ENCODE measurements around the gene A2ML1.
"Not testable (repeated sequence)": the region's sequence is repeated elsewhere in the genome, so short reads cannot be mapped to it uniquely, and the experiment has no call there.

The A2ML1 gene

DNA sequence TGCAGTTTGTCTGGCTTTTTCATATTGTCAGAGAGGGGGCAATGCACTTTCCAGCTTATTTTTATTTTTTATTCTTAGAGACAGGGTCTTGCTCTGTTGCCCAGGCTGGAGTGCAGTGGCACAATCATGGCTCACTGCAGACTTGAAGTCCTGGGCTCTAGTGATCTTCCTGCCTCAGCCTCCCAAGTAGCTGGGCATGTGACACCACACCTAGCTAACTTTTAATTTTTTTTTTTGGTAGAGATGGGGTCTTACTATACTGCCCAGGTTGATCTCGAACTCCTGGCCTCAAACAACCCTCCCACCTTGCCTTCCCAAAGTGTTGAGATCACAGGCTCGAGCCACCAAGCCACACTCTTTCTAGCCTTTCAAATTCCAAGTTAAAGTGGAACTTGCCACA is 3.9 kb upstream of the A2ML1 start:
- no peak for DNase-seq

DNA sequence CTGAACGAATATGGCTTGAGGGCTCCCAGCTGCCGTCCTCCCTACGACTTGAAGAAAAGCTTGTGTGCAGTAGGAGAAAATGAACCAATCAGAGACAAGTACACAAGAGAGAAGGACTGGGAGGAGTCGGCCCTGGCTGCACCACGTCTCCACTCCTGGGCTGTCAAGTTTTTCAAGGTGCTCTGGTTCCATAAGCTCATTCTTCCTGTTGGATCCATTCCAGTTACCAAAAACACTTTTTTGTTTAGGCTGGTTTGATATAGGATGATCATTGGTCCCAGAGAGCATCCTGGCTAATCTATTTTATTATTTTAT is 2.8 kb upstream of the A2ML1 start:
- DNase-seq, result no peak

DNA sequence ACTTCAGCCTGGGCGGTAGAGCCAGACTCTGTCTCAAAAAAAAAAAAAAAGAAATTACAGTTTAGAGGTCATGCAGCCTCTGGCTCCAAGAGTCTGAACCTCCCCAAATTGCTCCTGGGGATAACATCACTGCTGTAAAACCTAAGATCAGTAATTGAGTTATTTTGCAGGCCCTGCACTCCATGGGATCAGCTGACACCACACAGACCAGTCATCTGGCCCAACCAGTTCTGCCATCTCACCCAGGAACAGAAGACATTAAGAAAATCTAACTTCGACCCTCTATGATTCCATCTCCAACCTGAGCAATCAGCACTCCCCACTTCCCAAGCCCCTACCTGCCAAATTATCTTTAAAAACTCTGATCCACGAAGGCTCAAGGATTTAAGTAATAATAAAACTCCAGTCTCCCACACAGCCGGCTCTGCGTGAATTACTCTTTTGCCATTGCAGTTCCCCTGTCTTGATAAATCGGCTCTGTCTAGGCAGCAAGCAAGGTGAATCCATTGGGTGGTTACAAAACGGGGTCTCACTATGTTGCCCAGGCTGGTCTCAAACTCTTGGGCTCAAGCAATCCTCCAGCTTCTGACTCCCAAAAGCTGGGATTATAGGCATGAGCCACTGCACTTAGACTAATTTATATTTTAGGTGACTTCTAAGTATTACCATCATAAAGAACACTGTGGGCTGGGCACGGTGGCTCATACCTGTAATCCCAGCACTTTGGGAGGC is 1.6 kb upstream of the A2ML1 start:
- DNase-seq, result not testable (repeated sequence)

DNA sequence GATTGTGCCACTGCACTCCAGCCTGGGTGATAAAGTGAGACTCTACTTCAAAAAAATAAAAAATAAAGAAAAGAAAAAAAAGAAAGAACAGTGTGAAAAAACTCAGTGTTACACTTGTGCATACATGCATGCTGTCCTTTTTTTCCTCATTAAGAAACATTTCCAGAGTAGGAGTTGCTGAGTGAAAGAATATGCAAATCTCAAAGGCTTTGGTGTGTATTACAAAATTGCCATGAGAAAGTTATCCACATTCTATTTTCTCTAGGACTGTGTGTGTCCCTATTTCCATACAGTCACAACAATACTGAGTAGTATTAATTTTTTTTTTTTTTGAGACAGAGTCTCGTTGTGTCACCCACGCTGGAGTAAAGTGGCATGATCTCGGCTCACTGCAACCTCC is 830 bp upstream of the A2ML1 start:
- no peak for DNase-seq

DNA sequence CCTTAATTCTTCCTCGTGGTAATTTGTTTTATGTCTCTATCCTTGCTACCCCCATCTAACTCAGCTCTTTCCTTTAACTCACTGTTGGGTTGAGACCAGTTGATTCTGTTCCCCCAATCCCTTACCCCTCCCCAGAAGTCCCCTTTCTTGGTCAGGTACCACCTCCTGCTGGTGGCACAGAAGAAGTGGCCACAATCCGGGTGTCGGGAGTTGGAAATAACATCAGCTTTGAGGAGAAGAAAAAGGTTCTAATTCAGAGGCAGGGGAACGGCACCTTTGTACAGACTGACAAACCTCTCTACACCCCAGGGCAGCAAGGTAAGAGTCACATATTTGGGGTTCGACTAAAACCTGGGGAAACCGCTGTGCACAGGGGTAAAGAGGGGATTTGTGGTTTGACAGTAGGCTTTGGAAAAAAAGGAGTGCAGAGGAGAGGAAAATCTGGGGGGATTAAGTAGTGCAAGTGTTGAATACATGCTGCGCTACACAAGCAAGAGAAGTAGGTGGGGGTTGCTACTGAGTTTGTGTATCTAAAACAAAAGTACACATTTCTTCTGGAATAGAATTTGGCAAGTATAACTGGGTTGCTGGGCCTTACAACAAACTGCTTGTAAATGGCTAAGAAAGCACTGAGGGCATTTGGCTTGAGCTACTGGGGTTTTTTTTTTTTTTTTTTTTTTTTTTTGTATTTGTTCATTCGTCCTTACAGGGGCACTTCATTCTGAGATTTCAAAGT is 1.3 kb downstream of the A2ML1 start:
- no peak for DNase-seq

DNA sequence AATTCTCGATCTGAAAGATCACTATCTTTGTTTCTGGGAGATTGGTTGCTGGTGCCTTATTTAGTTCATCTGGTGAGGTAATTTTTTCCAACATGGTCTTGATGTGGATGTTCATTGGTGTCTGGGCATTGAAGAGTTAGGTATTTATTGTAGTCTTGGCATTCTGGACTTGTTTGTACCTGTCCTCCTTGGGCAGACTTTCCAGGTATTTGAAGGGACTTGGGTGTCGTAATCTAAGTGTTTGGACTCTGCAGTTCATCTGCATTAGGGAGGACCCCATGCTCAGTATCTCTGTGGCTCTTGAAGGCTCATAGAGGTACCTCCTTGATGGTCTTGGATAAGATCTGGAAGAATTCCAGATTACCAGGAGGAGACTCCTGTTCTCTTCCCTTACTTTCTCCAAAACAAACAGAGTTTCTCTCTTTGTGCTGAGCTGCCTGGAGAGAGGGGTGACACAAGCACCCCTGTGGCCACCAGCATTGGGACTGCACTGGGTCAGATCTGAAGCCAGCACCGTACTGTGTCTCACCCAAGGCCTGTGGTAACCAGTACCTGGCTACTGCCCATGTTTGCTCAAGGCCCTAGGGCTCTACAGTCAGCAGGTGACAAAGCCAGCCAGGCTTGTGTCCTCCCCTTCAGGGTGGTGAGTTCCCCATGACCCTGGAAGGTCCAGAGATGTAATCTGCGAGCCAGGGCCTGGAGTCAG is 5.3 kb downstream of the A2ML1 start:
- DNase-seq, result no peak

DNA sequence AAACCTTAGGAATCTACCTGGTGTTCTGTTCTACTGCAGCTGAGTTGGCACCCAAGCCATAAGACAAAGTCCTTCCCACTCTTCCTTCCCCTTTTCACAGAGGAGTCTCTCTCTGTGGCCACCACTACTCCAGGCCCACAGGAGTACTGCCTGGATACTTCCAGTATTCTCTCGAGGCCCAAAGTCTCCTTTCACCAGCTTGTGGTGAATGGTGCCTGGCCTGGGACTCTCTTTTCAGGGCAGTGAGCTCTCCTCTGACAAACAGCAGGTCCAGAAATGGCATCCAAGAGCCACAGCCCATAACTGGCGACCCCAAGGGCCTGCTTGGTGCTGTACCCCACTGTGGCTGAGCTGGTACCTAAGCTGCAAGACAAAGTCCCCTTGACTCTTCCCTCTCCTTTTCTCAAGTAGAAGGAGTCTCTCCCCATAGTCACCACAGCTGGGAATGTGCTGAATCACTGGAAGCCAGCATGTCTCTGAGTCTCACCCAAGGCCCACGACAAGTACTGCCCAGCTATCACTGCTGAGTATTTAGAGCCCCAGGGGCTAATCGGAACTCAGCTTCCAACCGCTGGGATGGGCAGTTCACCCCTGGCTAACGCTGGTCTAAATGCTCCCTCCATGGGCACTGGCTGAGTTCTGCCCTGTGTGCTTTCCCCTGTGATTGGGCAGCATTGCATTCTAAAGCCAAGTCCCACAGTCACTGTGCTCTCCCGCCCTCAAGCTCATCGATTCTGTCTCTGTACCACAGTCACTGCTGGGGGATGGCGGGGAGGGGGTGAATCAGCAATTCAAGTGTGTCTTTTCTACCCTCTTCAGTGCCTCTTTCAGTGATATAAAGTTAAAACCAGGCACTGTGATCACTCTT is 6.1 kb downstream of the A2ML1 start:
- no peak for DNase-seq

DNA sequence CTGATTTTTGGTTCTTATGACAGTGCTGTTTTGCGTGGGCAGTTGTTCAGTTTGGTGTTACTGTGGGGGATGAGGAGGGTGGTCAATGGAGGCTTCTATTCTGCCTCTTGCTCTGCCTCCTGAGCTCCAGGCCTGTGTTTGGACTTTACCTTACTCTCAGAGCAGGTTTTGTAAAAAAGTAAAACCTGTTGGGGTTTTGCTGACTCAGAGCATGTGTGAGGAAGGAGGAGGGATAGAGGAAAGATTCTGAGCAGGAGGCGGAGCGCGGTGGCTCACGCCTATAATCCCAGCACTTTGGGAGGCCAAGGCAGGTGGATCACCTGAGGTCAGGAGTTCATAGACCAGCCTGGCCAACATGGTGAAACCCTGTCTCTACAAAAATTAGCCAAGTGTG is 6.7 kb downstream of the A2ML1 start:
- DNase-seq, result no peak

DNA sequence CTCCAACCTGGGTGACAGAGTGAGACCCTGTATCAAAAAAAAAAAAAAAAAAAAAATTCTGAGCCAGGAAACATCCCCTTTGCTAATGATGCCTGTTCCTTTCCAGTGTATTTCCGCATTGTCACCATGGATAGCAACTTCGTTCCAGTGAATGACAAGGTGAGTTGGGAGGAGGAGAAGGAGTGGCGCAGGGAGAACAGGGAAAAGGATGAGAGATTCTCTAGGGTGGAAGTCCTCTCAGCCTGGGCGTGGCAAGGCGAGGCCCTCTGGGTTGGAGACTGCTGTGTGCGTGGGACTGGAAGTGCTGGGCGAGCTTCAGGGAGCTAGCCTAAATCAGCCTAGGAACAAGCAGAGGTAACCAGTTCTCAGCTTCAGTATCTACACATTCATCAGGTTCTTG is 7.2 kb downstream of the A2ML1 start:
- DNase-seq, result no peak

DNA sequence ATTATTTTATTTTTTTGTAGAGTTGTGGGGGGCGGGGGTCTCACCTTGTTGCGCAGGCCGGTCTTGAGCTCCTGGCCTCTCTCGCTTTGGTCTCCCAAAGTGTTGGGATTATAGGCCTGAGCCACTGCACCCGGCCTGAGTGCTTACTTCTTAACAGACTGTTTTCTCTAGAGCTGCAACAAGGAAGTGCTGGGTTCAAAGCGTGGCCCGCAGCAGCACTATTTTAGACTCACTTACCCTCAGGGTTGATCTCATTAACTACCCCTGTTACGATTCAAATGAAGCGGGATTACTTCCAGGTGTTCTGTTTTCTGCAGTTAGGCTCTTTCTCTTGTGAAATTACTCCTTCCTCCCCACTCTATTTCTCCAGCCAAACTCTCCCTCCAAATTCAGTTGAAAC is 8.7 kb downstream of the A2ML1 start:
- no peak for DNase-seq

DNA sequence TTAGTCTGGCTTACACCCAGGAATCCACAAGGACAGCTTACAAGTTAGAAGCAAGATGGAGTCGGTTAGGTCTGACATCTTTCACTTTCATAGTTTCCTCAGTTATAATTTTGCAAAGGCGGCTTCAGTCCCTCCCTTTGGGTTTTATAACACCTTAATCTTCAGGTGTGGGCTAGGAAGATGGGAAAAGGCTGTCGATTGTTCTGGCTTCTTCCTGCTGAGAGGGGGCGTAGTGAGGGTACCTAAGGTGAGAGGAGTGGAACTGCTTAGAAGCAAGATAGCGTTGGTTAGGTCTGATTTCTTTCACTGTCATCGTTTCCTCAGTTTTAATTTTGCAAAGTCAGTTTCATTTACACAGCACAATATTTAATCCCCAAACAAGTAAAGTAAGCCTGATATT is 10.1 kb downstream of the A2ML1 start:
- no peak for DNase-seq

DNA sequence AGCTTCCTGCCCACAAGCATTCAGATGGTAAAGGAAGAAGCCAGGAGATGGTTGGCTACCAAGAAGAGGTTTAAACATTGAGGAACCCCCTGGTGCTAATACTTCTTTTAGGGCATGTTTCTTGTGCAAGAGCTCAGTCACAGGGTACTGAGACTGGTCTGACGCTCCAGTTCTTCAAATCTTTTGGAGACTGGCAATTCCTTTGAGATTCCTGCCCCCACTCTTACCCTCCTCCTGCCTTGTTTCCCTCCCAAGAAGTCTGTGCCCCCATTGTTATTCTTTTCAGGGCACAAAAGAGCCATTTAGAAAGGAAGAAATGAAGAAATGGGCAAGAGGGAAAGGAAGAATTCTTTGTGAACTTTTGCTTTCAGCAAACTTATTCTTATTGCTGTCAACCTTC is 11.8 kb downstream of the A2ML1 start:
- no peak for DNase-seq

DNA sequence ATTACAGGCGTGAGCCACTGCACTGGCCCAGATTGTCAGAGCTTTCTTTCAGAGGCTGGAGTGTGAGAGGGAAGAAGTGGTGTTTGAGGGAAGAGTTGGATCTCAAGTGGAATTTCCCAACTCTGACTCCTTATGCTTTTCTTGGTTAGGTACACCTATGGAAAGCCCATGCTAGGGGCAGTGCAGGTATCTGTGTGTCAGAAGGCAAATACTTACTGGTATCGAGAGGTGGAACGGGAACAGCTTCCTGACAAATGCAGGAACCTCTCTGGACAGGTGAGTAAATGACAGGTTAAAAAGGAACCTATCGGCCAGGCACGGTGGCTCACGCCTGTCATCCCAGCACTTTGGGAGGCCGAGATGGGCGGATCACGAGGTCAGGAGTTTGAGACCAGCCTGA is 14.9 kb downstream of the A2ML1 start:
- no peak for DNase-seq

DNA sequence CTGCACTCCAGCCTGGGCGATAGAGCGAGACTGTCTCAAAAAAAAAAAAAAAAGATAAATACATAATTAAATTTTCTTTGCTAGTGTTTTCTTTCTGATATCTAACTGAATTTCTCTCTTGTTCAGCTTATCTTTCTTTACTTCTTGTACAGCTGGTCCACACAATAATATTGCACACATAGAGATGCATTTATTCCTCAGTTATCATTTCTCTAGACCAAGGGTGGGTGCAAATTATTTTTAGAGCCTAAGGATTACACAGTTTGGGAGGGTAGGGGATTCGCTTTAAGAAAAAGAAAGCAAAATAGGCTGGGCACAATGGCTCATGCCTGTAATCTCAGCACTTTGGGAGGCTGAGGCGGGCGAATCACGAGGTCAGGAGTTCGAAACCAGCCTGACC is 17.9 kb downstream of the A2ML1 start:
- no peak for DNase-seq

DNA sequence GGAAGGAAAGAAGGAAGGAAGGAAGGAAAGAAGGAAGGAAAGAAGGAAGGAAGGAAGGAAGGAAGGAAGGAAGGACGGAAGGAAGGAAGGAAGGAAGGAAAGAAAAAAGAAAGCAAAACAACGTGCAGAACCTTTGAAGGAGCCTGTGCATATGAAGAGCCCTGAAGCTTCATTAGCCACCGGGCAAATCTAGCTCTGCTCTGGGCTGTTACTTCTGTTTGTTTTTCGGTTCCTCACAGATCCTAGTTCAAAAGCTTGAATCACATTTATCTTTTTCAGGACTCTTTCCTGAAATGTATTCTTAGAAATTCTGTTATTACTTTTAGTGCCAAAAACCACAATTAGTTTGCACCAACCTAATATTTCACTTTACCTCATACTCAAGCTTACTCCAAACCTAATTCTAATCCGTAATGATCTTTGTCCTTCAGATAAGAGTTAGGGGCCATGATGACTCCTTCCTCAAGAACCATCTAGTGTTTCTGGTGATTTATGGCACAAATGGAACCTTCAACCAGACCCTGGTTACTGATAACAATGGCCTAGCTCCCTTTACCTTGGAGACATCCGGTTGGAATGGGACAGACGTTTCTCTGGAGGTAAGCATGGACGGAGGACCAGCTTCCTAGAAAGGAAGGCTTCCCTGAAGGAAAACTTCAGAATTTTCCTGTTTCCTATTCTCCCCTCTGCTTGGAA is 18.7 kb downstream of the A2ML1 start:
- DNase-seq, result no peak

DNA sequence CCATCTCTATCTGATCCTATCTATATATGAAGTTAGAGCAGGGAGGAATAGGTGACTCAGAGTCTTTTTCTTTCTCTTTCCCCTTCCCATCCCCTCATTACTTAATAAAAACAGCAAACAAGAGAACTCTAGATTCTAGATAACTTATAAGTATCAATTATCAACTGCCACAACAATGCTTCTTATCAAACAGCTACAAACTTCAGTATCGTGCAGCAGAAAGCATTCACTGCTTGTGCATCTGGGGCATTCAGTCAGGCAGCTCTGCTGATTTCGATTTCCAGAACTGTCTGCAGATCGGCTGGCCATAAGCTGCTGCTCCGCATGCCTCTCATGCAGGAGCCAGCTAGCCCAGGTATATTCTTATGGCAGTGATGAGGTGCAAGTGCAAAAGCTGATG is 19.4 kb downstream of the A2ML1 start:
- no peak for DNase-seq

DNA sequence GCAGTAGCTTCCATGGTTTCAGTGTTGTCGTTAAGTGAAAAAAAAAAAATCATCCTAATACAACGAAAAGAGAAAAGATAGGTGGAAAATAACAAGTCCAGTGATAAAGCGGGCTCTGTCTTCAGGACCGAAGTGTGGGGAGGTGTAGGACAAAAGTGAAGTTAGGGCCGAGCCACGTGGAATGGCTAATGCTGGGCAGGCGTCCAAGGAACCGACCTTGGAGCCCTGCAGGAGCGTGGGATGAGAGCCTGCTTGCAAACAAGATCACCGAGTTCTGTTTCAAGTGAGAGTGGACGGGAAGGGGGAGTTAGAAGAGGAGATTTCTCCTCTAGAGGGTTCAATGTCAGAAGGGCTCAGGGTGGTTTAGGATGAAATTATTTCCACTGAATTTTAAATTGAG is 22.2 kb downstream of the A2ML1 start:
- DNase-seq, result no peak

DNA sequence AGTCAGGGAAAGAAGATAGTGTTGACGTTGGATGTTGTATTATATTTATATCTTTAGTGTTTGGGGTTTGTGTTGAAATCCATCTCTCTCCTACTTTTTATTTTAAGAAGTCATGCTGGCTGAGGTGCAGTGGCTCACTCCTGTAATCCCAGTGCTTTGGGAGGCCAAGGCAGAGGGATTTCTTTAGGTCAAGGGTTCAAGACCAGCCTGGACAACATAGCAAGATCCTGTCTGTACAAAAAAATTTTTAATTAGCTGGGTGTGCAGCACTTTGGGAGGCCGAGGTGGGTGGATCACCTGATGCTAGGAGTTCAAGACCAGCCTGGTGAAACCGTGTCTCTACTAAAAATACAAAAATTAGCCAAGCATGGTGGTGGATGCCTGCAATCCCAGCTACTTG is 23.9 kb downstream of the A2ML1 start:
- DNase-seq, result no peak

DNA sequence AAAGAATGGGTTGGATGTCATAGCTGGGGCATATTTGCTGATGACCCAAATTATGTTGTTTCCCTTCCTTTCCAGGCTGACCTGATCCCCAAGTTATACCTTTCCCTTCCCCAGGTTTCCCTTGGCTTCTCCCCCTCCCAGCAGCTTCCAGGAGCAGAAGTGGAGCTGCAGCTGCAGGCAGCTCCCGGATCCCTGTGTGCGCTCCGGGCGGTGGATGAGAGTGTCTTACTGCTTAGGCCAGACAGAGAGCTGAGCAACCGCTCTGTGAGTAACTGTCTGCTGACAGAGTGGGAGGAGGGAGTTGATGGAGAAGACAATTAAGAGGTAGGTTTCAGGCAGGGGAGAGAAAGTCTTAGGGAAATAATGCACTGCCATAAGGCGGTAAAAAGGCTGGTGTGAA is 25.0 kb downstream of the A2ML1 start:
- DNase-seq, result no peak

DNA sequence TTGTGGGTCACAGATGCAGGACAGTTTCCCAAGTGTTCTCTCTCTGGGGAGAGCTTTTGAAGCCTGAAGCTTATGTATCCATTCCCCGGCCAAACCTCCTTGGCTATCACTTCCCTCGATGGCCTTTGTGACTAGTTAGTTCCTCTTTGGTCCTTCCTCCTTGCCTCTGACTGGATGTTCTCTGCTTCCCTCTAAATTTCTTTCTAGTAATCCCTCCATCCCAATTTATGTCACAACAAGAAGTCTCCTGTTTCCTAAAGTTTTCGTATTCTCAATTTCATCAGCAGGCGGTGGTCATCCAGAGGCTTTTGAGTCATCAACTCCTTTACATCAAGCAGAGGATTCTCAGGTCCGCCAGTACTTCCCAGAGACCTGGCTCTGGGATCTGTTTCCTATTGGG is 27.5 kb downstream of the A2ML1 start:
- no peak for DNase-seq

DNA sequence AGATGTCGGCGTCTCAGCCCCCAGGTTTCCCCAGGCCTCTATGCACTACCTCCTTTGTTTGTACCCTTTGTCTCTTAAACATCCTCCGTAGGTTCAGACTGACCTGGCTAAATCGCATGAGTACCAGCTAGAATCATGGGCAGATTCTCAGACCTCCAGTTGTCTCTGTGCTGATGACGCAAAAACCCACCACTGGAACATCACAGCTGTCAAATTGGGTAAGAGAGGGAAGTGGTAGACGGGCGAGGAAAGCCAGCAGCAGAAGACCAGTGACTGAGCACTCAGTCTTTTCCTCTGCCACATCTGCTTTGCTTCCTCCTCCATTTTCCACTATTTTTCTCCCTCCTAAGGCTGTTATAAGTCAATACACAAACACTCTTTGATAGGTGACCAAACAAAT is 29.7 kb downstream of the A2ML1 start:
- no peak for DNase-seq

DNA sequence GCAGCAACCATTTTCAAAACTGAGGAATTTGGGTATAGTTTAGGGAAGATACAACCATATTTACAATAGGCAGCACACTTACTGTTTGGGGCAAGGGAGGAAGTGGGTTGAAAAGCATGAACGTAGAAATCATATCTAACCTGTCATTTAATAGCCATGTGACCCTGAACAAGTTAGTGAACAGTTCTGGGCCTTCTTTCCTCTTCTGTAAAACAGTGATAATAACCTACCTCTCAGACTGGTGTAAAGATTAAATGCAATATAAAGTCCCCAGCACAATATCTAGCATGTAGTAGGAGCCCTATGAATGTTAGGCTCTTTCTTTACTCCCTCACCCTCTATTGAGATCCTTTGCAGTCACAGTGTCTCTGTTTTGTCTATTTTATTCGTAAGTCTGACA is 33.5 kb downstream of the A2ML1 start:
- no peak for DNase-seq

DNA sequence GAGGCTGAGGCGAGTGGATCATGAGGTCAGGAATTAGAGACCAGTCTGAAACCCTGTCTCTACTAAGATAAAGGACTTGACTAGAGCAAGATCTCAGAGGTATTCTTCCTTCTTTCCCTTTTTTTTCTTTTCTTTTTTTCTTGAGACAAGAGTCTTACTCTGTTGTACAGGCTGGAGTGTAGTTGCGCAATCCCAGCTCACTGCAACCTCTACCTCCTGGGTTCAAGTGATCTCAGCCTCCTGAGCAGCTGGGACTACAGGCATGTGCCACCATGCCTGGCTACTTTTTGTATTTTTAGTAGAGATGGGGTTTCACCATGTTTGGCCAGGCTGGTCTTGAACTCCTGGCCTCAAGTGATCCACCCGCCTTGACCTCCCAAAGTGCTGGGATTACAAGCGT is 37.0 kb downstream of the A2ML1 start:
- not testable (repeated sequence) for DNase-seq
